Measurements from ENCODE around the gene SLC22A5.

Gene SLC22A5

GRCh38 chr5:132369474-132370180, at the start of gene SLC22A5:
TSS of gene SLC22A5 (plus strand) at chr5:132369710. CDS start at chr5:132369973, 263 bp downstream.
- peak; percentile 65 for DNase-seq (ENCODE audit: low spot score)

GRCh38 chr5:132319975-132320374, 49.5 kb upstream of the SLC22A5 start:
- DNase-seq (ENCODE audit: low spot score) = no peak

GRCh38 chr5:132321109-132321721, 48.3 kb upstream of the SLC22A5 start:
- DNase-seq (ENCODE audit: low spot score) = no peak

GRCh38 chr5:132322266-132322665, 47.2 kb upstream of the SLC22A5 start:
- no peak for DNase-seq (ENCODE audit: low spot score)

- no peak for DNase-seq (ENCODE audit: low spot score)
These were observed 46.3 kb upstream of the SLC22A5 start for GRCh38 chr5:132323202-132323601.

GRCh38 chr5:132325691-132326090, 43.8 kb upstream of the SLC22A5 start:
- no peak for DNase-seq (ENCODE audit: low spot score)

GRCh38 chr5:132327252-132327955, 42.1 kb upstream of the SLC22A5 start:
- no peak for DNase-seq (ENCODE audit: low spot score)

GRCh38 chr5:132334812-132335211, 34.7 kb upstream of the SLC22A5 start:
- DNase-seq (ENCODE audit: low spot score) = peak; percentile 17

- no peak for DNase-seq (ENCODE audit: low spot score)
These were observed 34.1 kb upstream of the SLC22A5 start for GRCh38 chr5:132335402-132335801.

GRCh38 chr5:132339502-132339901, 30.0 kb upstream of the SLC22A5 start:
- DNase-seq (ENCODE audit: low spot score) = no peak

- DNase-seq (ENCODE audit: low spot score) = no peak
These were observed 27.0 kb upstream of the SLC22A5 start for GRCh38 chr5:132342291-132343180.

- DNase-seq (ENCODE audit: low spot score) = no peak
These were observed 24.6 kb upstream of the SLC22A5 start for GRCh38 chr5:132344775-132345514.

- no peak for DNase-seq (ENCODE audit: low spot score)
These were observed 16.0 kb upstream of the SLC22A5 start for GRCh38 chr5:132353486-132353995.

- DNase-seq (ENCODE audit: low spot score) = no peak
These were observed 14.9 kb upstream of the SLC22A5 start for GRCh38 chr5:132354381-132355139.

GRCh38 chr5:132355140-132355765, 14.3 kb upstream of the SLC22A5 start:
- no peak for DNase-seq (ENCODE audit: low spot score)

GRCh38 chr5:132358775-132359174, 10.7 kb upstream of the SLC22A5 start:
- no peak for DNase-seq (ENCODE audit: low spot score)

- DNase-seq (ENCODE audit: low spot score) = no peak
These were observed 7.4 kb upstream of the SLC22A5 start for GRCh38 chr5:132362086-132362485.

GRCh38 chr5:132363431-132364112, 5.9 kb upstream of the SLC22A5 start:
- DNase-seq (ENCODE audit: low spot score) = no peak

GRCh38 chr5:132364319-132364718, 5.2 kb upstream of the SLC22A5 start:
- no peak for DNase-seq (ENCODE audit: low spot score)

Measured in NAMALWA (cell line).